Common myeloid progenitor, CD34-positive (primary cell): Measurements from ENCODE around the gene OR1L4. TPM values are rescaled to one million over a fixed set of nuclear protein-coding genes. Genes with fewer than 3 reads are reported as not detected.

Experiments used
- CTCF ChIA-PET: fragments of 350-600 bp; sonication (Branson Sonifier 250); formaldehyde crosslinking; loops from one replicate; lab custom pipeline; 2021; ENCODE audit warnings: antibody characterized with exemption; lab: Charles Lee
- POLR2A ChIA-PET: fragments of 350-600 bp; sonication (Branson Sonifier 250); formaldehyde crosslinking; loops from one replicate; lab custom pipeline; 2021; ENCODE audit warnings: antibody characterized with exemption; lab: Charles Lee
- DNase-seq, 3 donors: peaks; one replicate each; pipeline versions ENCODE4 v3.0.0 to v3.0.0-alpha.2; 2013
- H3K27ac ChIP-seq, 2 experiments: 1 replicate in 1 of 2; 2 replicates in 1 of 2; pipeline ENCODE4 v1.7.0; 2013; ENCODE audit warnings: inconsistent platforms in 2 of 2, low read length in 2 of 2, mild to moderate bottlenecking in 2 of 2, low read depth in 1 of 2, moderate library complexity in 1 of 2; ENCODE audit not compliant: severe bottlenecking in 2 of 2, insufficient read depth in 1 of 2, poor library complexity in 1 of 2
- H3K27me3 ChIP-seq, 5 experiments: replicated peaks in 2 of 5; 1 replicate in 3 of 5; 2 replicates in 2 of 5; pipeline versions ENCODE4 v1.6.1 to v1.7.0; 2013; ENCODE audit warnings: low read length in 4 of 5, mild to moderate bottlenecking in 2 of 5, moderate library complexity in 2 of 5, inconsistent platforms in 1 of 5; ENCODE audit not compliant: insufficient read depth in 5 of 5, control insufficient read depth in 4 of 5
- H3K36me3 ChIP-seq, 4 experiments: 1 replicate in 2 of 4; 2 replicates in 2 of 4; pipeline versions ENCODE4 v1.6.1 to v1.7.0; 2013; ENCODE audit warnings: low read length in 3 of 4, control low read depth in 1 of 4, mild to moderate bottlenecking in 1 of 4; ENCODE audit not compliant: control insufficient read depth in 4 of 4, insufficient read depth in 4 of 4
- H3K4me1 ChIP-seq, 4 experiments: 1 replicate in 3 of 4; 2 replicates in 1 of 4; pipeline versions ENCODE4 v1.6.1 to v1.7.1; 2013; ENCODE audit warnings: low read length in 3 of 4, mild to moderate bottlenecking in 3 of 4, control low read depth in 1 of 4, inconsistent platforms in 1 of 4, moderate library complexity in 1 of 4; ENCODE audit not compliant: control insufficient read depth in 4 of 4, insufficient read depth in 4 of 4; ENCODE audit errors: control extremely low read depth in 1 of 4
- H3K4me3 ChIP-seq, 7 experiments: 1 replicate in 4 of 7; 2 replicates in 3 of 7; pipeline versions ENCODE4 v1.5.1 to v1.7.0; 2013; ENCODE audit warnings: mild to moderate bottlenecking in 7 of 7, low read length in 6 of 7, moderate library complexity in 6 of 7, inconsistent platforms in 2 of 7, low read depth in 2 of 7, control low read depth in 1 of 7; ENCODE audit not compliant: insufficient read depth in 4 of 7, control insufficient read depth in 1 of 7; ENCODE audit errors: extremely low read depth in 1 of 7
- H3K9me3 ChIP-seq, 5 experiments: 1 replicate in 4 of 5; 2 replicates in 1 of 5; pipeline versions ENCODE4 v1.6.1 to v1.7.1; 2013; ENCODE audit warnings: low read length in 4 of 5, mild to moderate bottlenecking in 2 of 5, inconsistent platforms in 1 of 5, low read depth in 1 of 5, moderate library complexity in 1 of 5; ENCODE audit not compliant: control insufficient read depth in 4 of 5, insufficient read depth in 2 of 5; ENCODE audit errors: control extremely low read depth in 1 of 5
- WGBS: methylation state at CpG from one replicate; pipeline ENCODE4 v1.1.5; 2013; ENCODE audit not compliant: insufficient coverage; 5-methylcytosine and 5-hydroxymethylcytosine counted together
- polyA plus RNA-seq: library from polyadenylated mRNA; unstranded; fragments of 120-200 nt; gene quantifications from one replicate; pipeline ENCODE4 v1.2.1, GENCODE V29; 2013

Gene OR1L4, protein sequence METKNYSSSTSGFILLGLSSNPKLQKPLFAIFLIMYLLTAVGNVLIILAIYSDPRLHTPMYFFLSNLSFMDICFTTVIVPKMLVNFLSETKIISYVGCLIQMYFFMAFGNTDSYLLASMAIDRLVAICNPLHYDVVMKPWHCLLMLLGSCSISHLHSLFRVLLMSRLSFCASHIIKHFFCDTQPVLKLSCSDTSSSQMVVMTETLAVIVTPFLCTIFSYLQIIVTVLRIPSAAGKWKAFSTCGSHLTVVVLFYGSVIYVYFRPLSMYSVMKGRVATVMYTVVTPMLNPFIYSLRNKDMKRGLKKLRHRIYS
- polyA plus RNA-seq, result not detected

DNA sequence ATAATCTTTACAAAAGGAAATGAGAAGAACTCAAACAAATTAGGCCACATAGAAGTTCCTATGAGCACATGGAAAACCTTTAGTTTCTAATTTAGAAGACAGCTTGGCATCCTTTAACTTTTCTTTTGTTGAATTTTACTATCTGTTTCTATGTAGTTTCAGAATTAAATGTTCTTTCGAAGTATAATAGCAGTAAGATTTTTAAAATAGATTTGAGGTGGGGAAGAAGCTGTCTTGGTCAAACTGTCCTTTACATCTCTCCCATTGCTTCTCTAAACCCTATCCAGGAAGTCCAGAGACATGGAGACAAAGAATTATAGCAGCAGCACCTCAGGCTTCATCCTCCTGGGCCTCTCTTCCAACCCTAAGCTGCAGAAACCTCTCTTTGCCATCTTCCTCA, at the start of gene OR1L4:
TSS of gene OR1L4 (plus strand) at position 301 of the 400 bp plus-strand sequence. CDS start at position 301, 0 bp downstream.
- CTCF ChIA-PET, result no interaction called here
- H3K27me3 ChIP-seq, result no peaks in the 10 kb centered on the region
- WGBS, result no CpG with 5 or more reads among the region's 1 CpG
- H3K4me1 ChIP-seq, result no peaks in the 10 kb centered on the region
- no peaks in the 10 kb centered on the region for H3K36me3 ChIP-seq
- POLR2A ChIA-PET, result no interaction called here
- peaks cover 7 to 23% (median 15%) of the 10 kb centered on the region in 5 experiments for H3K9me3 ChIP-seq
- H3K27ac ChIP-seq, result no peak within 1 kb of the TSS
- no peak for DNase-seq
- no peak within 1 kb of the TSS for H3K4me3 ChIP-seq

DNA sequence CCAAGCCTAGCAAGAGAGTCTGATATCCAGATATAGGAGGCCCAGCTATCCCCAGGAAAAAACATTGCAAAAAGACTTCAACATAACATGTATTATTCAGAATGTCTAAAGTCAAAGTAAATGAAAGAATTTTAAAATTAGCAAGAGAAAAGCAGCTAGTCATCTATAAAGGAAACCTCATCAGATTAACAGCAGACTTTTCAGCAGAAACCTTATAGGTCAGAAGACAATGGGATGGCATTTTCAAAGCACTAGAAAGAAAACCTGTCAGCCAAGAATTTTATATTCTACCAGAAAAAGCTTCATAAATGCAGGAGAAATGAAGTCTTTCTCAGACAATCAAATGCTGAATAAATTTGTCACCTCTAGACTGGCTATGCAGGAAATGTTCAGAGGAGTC, 38.9 kb upstream of the OR1L4 start:
- ChIA-PET CTCF (no interaction called here), POLR2A (no interaction called here)

DNA sequence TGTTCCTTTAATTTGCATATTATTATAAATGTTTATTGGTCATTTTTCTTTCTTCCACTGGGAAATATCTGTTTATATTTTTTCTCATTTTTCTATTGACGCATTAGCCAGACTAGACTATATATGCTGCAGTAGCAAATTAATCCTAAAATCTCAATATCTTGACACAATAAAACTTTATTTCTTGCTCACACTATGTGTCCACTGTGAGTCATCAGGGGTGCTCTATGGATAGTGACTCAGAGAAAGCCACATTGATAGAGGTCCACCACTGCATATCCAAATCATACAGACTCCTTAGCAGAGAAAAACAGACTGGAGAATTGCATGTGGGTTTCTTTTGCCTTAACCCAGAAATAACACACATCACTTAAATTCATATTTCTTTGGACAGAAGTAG, 28.1 kb upstream of the OR1L4 start:
- H3K27me3 ChIP-seq, result no peaks in the 10 kb centered on the region
- no peak overlapping the region for H3K27ac ChIP-seq
- CTCF ChIA-PET, result no interaction called here
- H3K4me1 ChIP-seq, result no peaks in the 10 kb centered on the region
- 80% methylated on average over 1 of the region's 1 CpG for WGBS
- no peak overlapping the region for H3K4me3 ChIP-seq
- H3K36me3 ChIP-seq, result no peaks in the 10 kb centered on the region
- no peak for DNase-seq
- peaks cover 0 to 7% (median 4%) of the 10 kb centered on the region in 5 experiments for H3K9me3 ChIP-seq
- POLR2A ChIA-PET, result no interaction called here

More for the DNA sequence above, 38.9 kb upstream of the OR1L4 start:
- H3K9me3 ChIP-seq, result peaks cover 4 to 17% (median 8%) of the 10 kb centered on the region in 5 experiments
- no peaks in the 10 kb centered on the region for H3K4me1 ChIP-seq
- peak in 1 of 3 donors; percentile 4 for DNase-seq
- H3K4me3 ChIP-seq, result no peak overlapping the region
- no peaks in the 10 kb centered on the region for H3K27me3 ChIP-seq
- H3K27ac ChIP-seq, result no peak overlapping the region
- H3K36me3 ChIP-seq, result no peaks in the 10 kb centered on the region

DNA sequence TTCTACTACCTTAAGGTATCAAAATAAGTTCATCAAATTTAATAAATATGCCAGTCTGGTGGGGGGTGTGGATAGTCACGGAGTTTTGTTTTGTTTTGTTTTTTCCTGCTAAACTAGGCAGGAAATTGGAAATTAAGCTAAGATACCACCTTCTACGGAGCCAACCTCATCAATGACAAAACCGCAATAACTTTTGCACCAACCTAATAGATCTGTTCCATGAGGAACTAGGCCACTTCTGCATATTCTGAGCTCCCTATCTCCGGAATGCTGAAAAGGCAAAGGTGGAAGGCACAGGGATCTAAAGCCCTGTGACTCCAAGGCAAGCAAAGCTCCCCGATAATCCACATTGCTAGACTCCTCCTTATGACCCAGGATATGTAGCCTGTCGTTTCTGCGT, 5.8 kb upstream of the OR1L4 start:
- Histone ChIP-seq H3K27ac (no peak overlapping the region), H3K9me3 (peaks cover 0 to 9% (median 0%) of the 10 kb centered on the region in 5 experiments), H3K4me1 (no peaks in the 10 kb centered on the region), H3K4me3 (no peak overlapping the region), H3K27me3 (peaks cover 0 to 2% (median 0%) of the 10 kb centered on the region in 5 experiments), H3K36me3 (no peaks in the 10 kb centered on the region)
- DNase-seq, result no peak
- ChIA-PET CTCF (interaction anchor here (0.9 kb wide), 1 partner anchor 42 kb away, joined by 3 read pairs; no protein-coding TSS in a partner anchor), POLR2A (no interaction called here)
- 90% methylated on average over 6 of the region's 7 CpGs for WGBS

DNA sequence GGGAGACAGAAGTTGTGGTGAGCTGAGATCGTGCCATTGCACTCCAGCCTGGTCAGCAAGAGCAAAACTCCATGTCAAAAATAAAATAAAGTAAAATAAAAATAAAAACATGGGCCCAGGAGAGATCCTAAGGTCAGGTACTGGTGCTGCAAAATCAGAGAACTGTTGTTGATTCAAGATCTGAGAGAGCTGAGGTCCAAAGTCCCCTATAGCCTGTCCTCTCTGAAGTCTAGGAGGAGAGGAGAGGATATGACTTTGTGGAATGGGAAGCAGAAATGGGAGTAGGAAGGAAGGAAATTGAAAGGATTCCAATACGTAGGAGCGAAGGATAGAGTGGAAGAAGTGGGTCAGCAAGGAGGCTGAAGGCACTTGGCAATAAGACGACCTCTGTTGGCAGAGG, 4.6 kb upstream of the OR1L4 start:
- no peak for DNase-seq
- no peak overlapping the region for H3K4me3 ChIP-seq
- H3K36me3 ChIP-seq, result no peaks in the 10 kb centered on the region
- peaks cover 0 to 14% (median 2%) of the 10 kb centered on the region in 5 experiments for H3K9me3 ChIP-seq
- WGBS, result 97% methylated on average over 3 of the region's 4 CpGs
- H3K4me1 ChIP-seq, result no peaks in the 10 kb centered on the region
- H3K27ac ChIP-seq, result no peak overlapping the region
- ChIA-PET POLR2A (no interaction called here), CTCF (interaction anchor here (0.9 to 1.2 kb wide), 2 partner anchors 12 to 43 kb away, joined by 3 read pairs; no protein-coding TSS in a partner anchor)
- peaks cover 0 to 2% (median 0%) of the 10 kb centered on the region in 5 experiments for H3K27me3 ChIP-seq

DNA sequence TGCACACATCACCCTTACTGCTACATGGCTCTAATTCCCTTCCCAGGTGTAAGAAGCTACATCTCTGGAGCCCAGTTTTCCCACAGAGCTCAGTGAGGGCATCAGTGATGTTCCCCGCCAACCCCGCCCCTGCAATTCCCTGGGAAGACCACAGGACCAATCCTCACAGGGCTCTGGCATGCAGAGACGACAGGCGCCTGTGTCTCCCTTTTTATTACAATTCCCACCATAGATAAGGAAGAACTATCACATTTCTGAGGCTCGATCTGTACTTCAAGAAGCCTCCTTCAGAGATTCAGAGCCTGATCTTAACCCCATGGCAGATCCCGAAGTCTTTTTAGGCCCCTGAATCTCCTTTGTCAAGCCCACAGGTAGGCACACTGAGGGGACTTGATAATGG, 18.2 kb downstream of the OR1L4 start, which contains the start of gene OR1L6:
TSS of gene OR1L6 (plus strand) at position 301 of the 400 bp plus-strand sequence. CDS start 7,545 bp downstream, outside the sequence.
- WGBS, result 89% methylated on average over 4 of the region's 6 CpGs
- Histone ChIP-seq H3K4me1 (no peaks in the 10 kb centered on the region), H3K27ac (no peak within 1 kb of the TSS), H3K4me3 (no peak within 1 kb of the TSS), H3K9me3 (peaks cover 0 to 5% (median 2%) of the 10 kb centered on the region in 5 experiments), H3K36me3 (no peaks in the 10 kb centered on the region), H3K27me3 (no peaks in the 10 kb centered on the region)
- DNase-seq, result no peak
- CTCF ChIA-PET, result no interaction called here
- POLR2A ChIA-PET, result no interaction called here

DNA sequence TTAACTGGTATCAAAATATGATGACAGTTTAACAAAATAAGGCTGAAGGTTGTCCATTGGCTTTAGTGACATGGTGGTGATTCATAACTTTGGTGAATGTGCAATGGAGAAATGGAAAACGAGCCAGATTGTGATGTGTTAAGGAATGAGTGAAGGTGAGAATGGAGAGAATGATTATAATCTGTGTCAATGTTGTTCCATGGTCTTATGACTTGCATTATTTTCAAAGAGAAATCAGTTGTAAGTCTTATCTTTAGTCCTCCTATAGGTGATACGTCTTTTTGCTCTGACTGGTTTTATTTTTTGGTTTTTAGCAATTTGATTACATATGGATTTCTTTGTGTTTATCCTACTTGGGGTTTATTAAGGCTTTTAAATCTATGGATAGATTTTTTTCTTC, 31.0 kb downstream of the OR1L4 start:
- Histone ChIP-seq H3K4me1 (no peaks in the 10 kb centered on the region), H3K27ac (no peak overlapping the region), H3K36me3 (no peaks in the 10 kb centered on the region), H3K27me3 (no peaks in the 10 kb centered on the region), H3K9me3 (peaks cover 2 to 20% (median 5%) of the 10 kb centered on the region in 5 experiments), H3K4me3 (no peak overlapping the region)
- no peak for DNase-seq
- ChIA-PET POLR2A (no interaction called here), CTCF (no interaction called here)
- 0% methylated on average over 1 of the region's 2 CpGs for WGBS
